ENCODE results near the gene MYORG. TPM values are rescaled to one million over a fixed set of nuclear protein-coding genes. Genes with fewer than 3 reads are reported as not detected.

MYORG gene
- total and polyA plus RNA-seq, 9 donors, result 0.60 to 7.8 (median 1.2) TPM

DNA sequence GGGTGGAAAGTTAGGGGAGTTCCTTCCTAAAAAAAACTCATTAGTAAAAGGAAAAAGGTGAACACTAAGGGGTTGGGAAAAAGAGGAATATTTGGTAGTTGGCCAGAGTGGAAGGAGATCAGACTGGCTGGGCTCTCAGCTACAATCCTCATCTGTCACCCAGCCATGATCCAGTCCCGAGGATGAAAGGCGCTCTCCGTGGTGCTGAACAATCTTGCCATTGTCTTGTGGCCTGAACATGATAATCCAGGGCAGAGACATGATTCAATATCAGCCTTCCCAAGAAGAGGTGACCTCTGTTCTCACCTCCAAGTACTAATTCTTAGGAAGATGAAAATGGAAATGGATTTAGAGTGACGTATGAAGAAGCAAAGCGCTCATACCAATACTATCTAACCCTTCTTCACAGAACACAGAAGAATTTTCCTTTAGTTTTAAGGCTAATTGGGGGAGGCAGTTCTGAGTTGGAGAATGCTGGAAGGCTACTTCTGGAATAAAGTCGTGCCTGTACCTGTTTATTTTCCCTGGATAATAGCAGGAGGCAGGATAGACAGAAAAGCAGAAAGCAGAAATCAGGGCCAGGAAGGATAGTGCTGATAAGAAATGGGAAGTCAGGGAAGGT is 36.6 kb upstream of the MYORG start:
- Histone ChIP-seq H3K9me3 (no peaks in the 10 kb centered on the region), H3K4me3 (no peak overlapping the region), H3K36me3 (no peaks in the 10 kb centered on the region), H3K27me3 (no peaks in the 10 kb centered on the region), H3K4me1 (ENCODE audit: insufficient read depth) (no peaks in the 10 kb centered on the region), H3K27ac (no peak overlapping the region)
- intact Hi-C loops (cut with DNase I), result loop anchor here in 1 of 4 donors (5.0 kb wide), 1 partner anchor 89 kb away; no protein-coding TSS in a partner anchor
- TF ChIP-seq, protein P1, sequence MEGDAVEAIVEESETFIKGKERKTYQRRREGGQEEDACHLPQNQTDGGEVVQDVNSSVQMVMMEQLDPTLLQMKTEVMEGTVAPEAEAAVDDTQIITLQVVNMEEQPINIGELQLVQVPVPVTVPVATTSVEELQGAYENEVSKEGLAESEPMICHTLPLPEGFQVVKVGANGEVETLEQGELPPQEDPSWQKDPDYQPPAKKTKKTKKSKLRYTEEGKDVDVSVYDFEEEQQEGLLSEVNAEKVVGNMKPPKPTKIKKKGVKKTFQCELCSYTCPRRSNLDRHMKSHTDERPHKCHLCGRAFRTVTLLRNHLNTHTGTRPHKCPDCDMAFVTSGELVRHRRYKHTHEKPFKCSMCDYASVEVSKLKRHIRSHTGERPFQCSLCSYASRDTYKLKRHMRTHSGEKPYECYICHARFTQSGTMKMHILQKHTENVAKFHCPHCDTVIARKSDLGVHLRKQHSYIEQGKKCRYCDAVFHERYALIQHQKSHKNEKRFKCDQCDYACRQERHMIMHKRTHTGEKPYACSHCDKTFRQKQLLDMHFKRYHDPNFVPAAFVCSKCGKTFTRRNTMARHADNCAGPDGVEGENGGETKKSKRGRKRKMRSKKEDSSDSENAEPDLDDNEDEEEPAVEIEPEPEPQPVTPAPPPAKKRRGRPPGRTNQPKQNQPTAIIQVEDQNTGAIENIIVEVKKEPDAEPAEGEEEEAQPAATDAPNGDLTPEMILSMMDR (IDR thresholded peaks at IDR 0.05), result no peak
- TF ChIP-seq EP300 (IDR thresholded peaks at IDR 0.05) (no peak), POLR2A (IDR thresholded peaks at IDR 0.05) (no peak)
- WGBS, 3 donors, result 14 to 19% (median 17%) methylated on average over 6 of the region's 6 CpGs
- peak; percentile 32 to 64 (median 53) for DNase-seq

- TF ChIP-seq EP300 (IDR thresholded peaks at IDR 0.05) (no peak), POLR2A (IDR thresholded peaks at IDR 0.05) (no peak)
- TF ChIP-seq, protein P1 (IDR thresholded peaks at IDR 0.05), result no peak
- no peak overlapping the region for H3K4me3 ChIP-seq
- H3K9me3 ChIP-seq, result no peaks in the 10 kb centered on the region
- H3K27me3 ChIP-seq, result no peaks in the 10 kb centered on the region
- H3K36me3 ChIP-seq, result no peaks in the 10 kb centered on the region
- H3K4me1 ChIP-seq (ENCODE audit: insufficient read depth), result no peaks in the 10 kb centered on the region
- intact Hi-C loops (cut with DNase I), result loop anchor here in 1 of 4 donors (5.0 kb wide), 1 partner anchor 90 kb away; no protein-coding TSS in a partner anchor
- 43 to 97% (median 53%) methylated on average over 1 of the region's 1 CpG for WGBS, 3 donors
- H3K27ac ChIP-seq, result no peak overlapping the region
- no peak for DNase-seq
Observed at GRCh38 chr9:34412336-34412735, 35.6 kb upstream of the MYORG start.

DNA sequence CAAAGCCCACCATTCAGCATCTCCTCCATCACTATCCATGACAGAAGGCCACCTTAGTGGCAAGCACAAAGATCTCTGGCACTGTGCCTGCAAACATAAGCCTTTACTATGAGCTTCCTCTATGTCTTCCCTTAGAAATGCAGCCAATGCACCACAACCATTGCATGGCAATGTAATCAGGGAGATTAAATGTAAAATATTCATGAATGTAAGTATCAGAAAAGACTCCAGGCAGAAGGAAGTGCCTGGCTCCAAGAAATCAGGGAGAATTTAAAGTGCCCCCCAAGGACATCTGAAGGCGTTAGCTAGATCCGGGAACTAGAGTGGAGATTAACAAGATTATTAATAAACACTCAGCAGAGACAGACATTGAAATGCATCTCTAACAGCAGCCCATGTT is 32.5 kb upstream of the MYORG start:
- Histone ChIP-seq H3K4me1 (ENCODE audit: insufficient read depth) (no peaks in the 10 kb centered on the region), H3K36me3 (no peaks in the 10 kb centered on the region), H3K27ac (no peak overlapping the region), H3K27me3 (no peaks in the 10 kb centered on the region), H3K9me3 (no peaks in the 10 kb centered on the region), H3K4me3 (no peak overlapping the region)
- DNase-seq, result no peak
- 68 to 77% (median 72%) methylated on average over 2 of the region's 2 CpGs for WGBS, 3 donors
- intact Hi-C loops (cut with DNase I), result loop anchor here in 3 of 4 donors (5.0 to 10.0 kb wide), 4 partner anchors 96 to 196 kb away; no protein-coding TSS in a partner anchor
- TF ChIP-seq POLR2A (IDR thresholded peaks at IDR 0.05) (no peak), EP300 (IDR thresholded peaks at IDR 0.05) (no peak)
- TF ChIP-seq, protein P1 (IDR thresholded peaks at IDR 0.05), result no peak

GRCh38 chr9:34408173-34408572 is 31.5 kb upstream of the MYORG start:
- Histone ChIP-seq H3K36me3 (no peaks in the 10 kb centered on the region), H3K27ac (no peak overlapping the region), H3K27me3 (no peaks in the 10 kb centered on the region), H3K9me3 (no peaks in the 10 kb centered on the region), H3K4me1 (ENCODE audit: insufficient read depth) (no peaks in the 10 kb centered on the region), H3K4me3 (no peak overlapping the region)
- DNase-seq, result no peak
- 92 to 100% (median 100%) methylated on average over 1 of the region's 1 CpG for WGBS, 3 donors
- intact Hi-C loops (cut with DNase I), result loop anchor here in 3 of 4 donors (5.0 to 10.0 kb wide), 4 partner anchors 97 to 197 kb away; no protein-coding TSS in a partner anchor
- TF ChIP-seq, protein P1 (IDR thresholded peaks at IDR 0.05), result no peak
- TF ChIP-seq EP300 (IDR thresholded peaks at IDR 0.05) (no peak), POLR2A (IDR thresholded peaks at IDR 0.05) (no peak)
